HG02759 (cell line): ENCODE measurements around the gene TMEM132D.

Experiments used
- ATAC-seq: cut with Tn5 transposase; IDR thresholded peaks from one replicate; pipeline ENCODE4 v1.9.1; 2021; ENCODE audit warnings: mild to moderate bottlenecking, moderate library complexity; ENCODE audit not compliant: unreplicated experiment

Gene TMEM132D

DNA sequence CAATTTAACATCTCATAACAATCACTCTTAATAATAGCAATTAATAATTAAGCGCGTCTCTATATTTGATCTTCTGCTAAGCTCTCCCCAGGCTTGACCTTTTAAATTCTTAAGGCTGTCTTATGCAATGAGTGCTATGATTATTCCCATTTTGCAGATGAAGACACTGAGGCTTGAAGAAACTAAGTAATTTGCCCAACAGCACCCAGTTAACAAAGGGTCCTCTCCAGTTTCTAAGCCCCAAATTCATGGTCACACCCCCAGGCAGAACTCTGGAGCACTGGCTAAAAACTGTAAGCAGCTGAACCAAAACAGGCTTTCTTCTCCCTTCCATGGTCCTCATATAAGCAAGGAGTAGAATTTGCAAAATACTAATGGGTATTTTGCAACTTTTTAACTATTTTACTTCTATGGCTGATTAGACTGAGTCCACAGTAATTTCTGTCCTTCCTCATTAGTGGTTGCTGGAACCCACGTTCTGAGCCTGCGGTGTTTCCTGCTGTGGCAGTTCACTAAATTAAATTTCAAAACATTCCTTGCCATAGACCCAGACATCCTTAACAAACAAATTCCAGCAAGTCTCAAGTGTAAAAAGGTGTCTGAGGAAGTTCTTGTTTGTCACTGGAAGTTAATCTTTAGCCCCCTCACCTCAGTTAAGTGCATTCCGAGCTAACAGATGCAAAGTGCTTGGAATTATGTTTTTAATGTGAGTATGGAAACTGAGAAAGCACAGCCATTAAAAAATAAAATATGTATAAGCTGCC, 76.5 kb downstream of the TMEM132D start:
- no peak for ATAC-seq

GRCh38 chr12:129826273-129826672, 77.6 kb downstream of the TMEM132D start:
- ATAC-seq = no peak

- ATAC-seq = no peak
Measured at GRCh38 chr12:129825316-129825715, 78.5 kb downstream of the TMEM132D start.

DNA sequence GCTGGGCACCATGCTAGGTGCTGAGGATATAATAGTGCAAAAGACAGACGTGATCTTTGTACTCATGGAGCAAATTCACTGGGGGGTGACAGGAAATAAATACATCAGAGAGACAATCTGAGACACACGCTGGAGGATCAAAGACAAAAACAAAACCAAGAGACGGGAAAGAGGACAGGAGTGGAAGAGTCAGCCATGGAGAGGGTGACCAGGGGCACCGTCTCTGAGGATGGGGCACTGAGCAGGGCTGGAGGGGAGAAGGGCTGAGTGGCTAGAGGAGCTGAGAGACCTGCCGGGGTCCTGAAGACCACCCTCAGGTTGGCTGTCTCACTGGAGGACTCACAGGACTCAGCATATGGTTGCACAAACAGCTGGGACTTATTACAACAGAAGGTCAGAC, 81.9 kb downstream of the TMEM132D start:
- ATAC-seq = no peak

DNA sequence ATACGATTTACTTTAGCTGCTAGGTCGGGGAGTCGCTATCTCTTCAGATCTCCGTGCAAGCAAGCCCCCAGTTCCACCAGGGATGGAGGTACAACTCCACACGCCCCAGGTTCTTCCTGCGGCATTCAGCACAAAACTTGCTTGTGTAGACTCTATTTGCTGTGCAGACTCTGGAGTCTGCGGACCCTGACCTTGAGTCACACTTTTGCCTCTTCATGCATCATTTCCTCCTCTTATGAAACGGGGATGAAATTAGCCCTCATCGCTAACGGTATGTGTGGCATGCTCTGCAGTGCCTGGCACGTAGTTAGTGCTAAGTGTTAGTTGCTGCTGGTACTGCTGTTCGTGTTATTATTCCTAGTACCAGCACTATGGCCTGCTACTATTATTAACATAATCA, 84.4 kb downstream of the TMEM132D start:
- ATAC-seq = no peak

- no peak for ATAC-seq
Measured at GRCh38 chr12:129815846-129816245, 88.0 kb downstream of the TMEM132D start.

GRCh38 chr12:129811963-129812362, 91.9 kb downstream of the TMEM132D start:
- ATAC-seq = no peak

DNA sequence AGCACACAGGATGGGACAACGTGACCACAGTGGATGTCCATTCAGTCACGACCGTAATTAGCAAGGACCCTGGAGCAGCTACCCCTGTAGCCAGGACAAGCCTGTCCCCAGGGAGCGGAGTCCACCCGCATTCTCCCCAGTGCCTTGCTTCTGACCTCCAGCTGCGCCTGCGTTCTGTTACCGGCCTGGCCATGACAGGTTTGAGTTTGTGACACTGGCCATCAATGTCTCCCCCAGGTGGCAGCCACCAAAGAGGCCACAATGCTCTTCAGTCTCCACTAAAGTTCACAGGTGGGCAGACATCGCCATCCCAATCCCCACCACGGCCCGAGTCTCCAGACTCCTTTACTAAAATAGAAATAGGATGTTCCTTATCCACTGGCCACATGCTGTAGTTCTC, 96.7 kb downstream of the TMEM132D start:
- no peak for ATAC-seq

DNA sequence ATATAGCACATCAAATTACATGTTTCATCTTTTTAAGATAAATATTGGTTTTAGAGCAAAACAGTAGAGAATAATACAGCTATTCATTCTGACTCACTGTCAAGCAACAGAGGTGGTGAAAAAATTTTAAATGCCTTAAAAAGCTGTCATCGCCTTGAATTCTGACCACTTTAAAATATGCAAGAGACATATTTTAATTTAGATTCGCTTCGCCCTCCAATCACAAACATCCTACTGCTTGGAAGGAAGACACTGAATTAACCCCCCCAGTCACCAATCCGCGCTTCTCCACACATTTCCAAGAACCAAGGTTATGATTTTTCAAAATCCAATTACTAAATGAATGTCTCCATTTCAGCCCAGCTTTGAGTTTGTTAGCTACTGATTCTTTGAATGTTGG, 112.4 kb downstream of the TMEM132D start:
- no peak for ATAC-seq

- ATAC-seq = no peak
Measured at GRCh38 chr12:129790930-129791329, 112.9 kb downstream of the TMEM132D start.

DNA sequence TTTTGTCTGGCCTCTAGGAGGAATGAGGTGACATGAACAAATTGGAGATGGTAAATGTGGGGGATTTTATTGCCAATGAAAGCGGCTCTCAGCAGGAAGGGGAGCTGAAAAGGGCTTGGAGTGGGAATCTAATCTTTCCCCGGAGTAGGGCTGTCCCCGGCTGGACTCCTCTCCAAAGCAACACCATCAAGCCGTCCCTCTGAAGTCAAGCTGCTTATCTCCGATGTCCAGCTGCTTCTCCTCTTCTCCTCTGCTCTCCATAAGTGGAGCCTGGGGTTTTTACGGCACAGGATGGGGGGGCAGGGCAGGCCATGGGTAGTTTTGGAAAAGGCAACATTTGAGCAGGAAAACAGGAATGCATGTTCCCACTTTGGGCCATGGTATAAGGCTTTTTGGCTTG, 113.5 kb downstream of the TMEM132D start:
- ATAC-seq = no peak

GRCh38 chr12:129789921-129790320, 113.9 kb downstream of the TMEM132D start:
- ATAC-seq = no peak

DNA sequence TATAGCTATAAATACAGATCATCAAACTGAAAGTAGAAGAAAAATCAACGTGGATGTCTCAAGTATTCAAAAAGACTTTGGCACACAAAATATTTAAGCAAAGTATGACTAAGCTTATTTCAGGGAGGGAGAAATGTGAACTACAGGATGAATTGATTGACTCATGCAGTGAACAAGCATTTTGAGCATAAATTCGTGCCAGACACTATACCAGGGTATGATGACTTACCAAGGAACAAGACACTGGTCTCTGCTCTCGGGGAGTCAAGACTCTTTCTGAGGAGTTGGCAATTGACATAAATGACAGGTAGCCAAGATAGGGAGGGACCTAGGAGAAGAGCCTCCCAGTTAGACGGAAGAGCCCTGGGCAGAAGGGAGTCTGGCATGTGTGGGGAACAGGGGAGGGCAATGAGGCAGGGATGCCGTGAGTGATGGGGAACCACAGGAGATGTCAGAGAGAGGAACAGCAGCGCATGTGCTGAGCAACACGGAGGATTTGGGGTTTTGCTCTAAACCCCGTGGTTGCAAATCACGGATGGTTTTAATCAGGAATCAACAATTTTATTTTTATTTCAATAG, 115.2 kb downstream of the TMEM132D start:
- no peak for ATAC-seq

- no peak for ATAC-seq
Measured at GRCh38 chr12:129779989-129780388, 123.8 kb downstream of the TMEM132D start.

- ATAC-seq = no peak
Measured at GRCh38 chr12:129779033-129779432, 124.8 kb downstream of the TMEM132D start.

DNA sequence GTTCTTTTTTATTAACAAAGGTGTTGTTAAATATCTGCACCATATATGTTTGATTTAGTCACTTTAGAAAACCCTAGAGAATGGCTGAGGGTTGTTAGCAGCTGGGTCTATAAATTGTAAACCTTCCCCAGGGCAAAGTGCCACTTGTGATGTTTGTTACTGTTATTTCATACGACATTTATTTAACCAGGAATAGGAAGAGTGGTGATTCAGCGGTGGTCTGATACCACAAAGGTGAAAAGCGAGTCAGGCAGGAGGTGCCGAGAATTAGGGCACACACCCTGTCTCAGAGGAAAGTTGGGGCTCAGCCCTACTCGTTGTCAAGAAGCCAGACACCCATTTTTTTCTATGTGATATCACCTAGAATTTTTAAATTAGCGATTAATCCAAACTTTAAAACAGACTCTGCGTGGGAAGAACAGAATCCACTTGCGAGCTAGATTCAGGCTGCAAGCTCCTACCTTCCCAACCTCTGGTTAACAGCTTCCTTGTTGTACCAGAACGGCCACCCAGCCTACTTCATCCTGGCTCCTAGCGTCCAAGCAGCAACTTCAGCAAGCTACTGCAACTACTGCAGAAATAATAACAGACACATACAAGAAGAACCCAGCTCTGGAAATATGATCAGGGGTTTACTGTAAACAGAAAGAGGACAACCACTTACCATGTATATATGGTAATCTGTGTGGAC, 126.7 kb downstream of the TMEM132D start:
- no peak for ATAC-seq

DNA sequence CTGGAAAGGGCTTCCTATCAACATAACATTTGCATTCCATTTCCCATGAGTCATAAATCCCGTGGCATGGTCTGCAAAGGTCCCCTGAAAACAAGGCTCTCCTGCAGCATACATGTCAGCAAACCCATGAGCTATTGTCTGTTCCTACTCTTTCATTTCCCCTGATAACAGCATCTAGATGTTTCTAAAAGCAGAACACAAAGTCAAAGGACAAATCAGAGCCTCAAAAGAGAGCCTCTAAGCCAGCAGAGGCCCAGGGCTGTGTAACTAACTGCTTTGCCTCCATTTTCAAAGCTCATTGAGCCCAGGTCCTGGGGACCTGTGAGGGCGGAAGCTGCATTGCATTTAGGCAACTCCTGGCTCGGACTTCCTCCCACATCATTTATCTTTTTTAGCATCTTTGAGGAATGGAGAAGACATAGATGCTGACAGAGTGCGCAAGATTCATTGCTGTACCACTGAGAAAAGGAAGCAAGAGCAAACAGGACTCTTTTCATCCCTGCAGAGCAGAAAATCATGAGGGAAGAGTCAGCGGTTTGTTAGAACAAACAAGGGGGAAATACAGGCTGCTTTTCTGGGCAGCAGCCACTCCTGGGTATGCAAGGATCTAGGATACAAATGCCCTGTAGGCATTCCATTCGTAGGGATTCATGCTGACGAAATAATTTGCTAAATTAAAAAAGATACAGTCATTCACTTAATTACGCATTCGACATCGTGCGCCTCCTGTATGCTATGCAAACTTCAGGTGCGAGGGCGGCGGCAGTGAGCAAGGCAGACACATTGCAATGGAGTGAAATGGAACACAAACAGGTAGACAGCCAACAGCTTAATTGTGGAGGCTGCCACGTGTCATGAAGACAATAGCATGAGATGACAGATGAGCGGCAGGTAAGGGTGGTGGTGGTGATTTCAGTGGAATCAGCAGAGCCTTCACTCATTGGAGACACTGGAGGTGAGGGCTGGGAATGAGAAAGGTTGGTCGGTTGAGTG, 131.0 kb downstream of the TMEM132D start:
- no peak for ATAC-seq

- no peak for ATAC-seq
Measured at GRCh38 chr12:129771238-129771637, 132.6 kb downstream of the TMEM132D start.

DNA sequence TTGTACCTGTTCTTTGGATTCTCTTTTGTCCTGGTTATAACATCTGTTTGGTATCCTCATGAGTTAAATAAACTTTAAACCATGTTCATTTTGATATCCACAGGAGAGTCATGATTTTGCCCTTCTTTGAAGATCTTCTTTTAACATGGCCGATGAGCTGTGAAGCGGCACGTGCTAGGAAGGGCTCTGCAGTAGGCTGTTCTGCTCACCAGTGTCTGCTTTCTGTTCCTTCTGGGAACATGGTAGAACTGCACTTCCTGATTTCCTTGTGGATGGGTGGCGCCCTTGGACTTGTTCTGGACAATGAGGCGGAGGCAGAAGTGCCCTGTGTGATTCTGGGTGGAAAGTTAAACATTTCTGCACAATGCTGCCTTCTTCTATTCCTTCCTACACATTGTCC, 138.1 kb downstream of the TMEM132D start:
- no peak for ATAC-seq

GRCh38 chr12:129762436-129762835, 141.4 kb downstream of the TMEM132D start:
- no peak for ATAC-seq

DNA sequence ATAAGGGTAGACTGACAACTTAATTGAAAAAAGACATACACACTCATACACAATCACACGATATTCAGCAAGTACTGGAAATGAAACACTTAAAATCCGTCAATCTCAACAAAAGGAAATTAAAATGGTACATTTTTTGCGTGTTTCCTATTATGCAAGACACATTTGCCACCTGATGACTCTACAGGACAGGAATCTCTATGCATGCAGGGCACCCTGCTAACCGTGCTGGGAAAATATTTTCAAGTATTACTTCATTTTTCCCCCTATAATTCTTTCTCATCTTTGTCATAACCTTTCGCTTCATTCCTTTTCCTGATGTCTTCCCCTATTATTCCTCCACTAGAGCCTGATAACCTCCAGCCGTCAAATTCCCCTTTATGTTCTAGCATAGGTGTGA, 150.2 kb downstream of the TMEM132D start:
- ATAC-seq = no peak
